Panc1 (cell line): ENCODE results near the gene KIRREL3. TPM values are rescaled to one million over a fixed set of nuclear protein-coding genes. Genes with fewer than 3 reads are reported as not detected.

Source experiments
- ATAC-seq: fragments of 200-7000 bp; cut with Tn5 transposase; 2 replicates; pipeline ENCODE4 v1.9.1; 2020; ENCODE audit warnings: mild to moderate bottlenecking, moderate library complexity
- BruUV-seq: library from RNA; stranded (reverse); fragments of 400-500 nt; replicated peaks from 2 replicates; lab custom pipeline; 2021; lab: Mats Ljungman, UMichigan
- CTCF ChIA-PET: fragments of 300-600 bp; sonication (Branson Sonifier 250); formaldehyde crosslinking; loops from one replicate; lab custom pipeline; 2022; ENCODE audit warnings: antibody characterized with exemption; lab: Charles Lee
- POLR2A ChIA-PET: fragments of 300-600 bp; sonication (Branson Sonifier 250); formaldehyde crosslinking; loops from one replicate; lab custom pipeline; 2022; ENCODE audit warnings: antibody characterized with exemption; lab: Charles Lee
- DNase-seq: peaks from one replicate; pipeline ENCODE4 v3.0.0-alpha.2; 2010; ENCODE audit warnings: low read depth, low spot score
- H3K27ac ChIP-seq: 2 replicates; pipeline ENCODE4 v1.5.1; 2011; ENCODE audit warnings: mild to moderate bottlenecking, low read length, inconsistent platforms
- H3K27me3 ChIP-seq: fragments of 200-500 bp; sonication (Bioruptor generic); 2 replicates; pipeline ENCODE4 v1.6.0; 2014; ENCODE audit warnings: low read length, inconsistent platforms; ENCODE audit not compliant: control insufficient read depth, insufficient read depth
- H3K36me3 ChIP-seq: fragments of 200-500 bp; sonication (Bioruptor generic); 2 replicates; pipeline ENCODE4 v1.5.1; 2014; ENCODE audit warnings: inconsistent platforms, mild to moderate bottlenecking, low read length, moderate library complexity; ENCODE audit not compliant: control insufficient read depth, insufficient read depth
- H3K4me1 ChIP-seq: 2 replicates; pipeline ENCODE4 v1.5.1; 2011; ENCODE audit warnings: inconsistent platforms, mild to moderate bottlenecking, low read length, moderate library complexity; ENCODE audit not compliant: control insufficient read depth, insufficient read depth
- H3K4me3 ChIP-seq, 2 experiments: 2 replicates each; pipeline ENCODE4 v1.5.1; 2011 to 2012; ENCODE audit warnings: low read depth in 2 of 2, low read length in 2 of 2, mild to moderate bottlenecking in 2 of 2, inconsistent platforms in 1 of 2, moderate library complexity in 1 of 2
- H3K9me3 ChIP-seq: fragments of 200-500 bp; sonication (Bioruptor generic); 2 replicates; pipeline ENCODE4 v1.5.1; 2014; ENCODE audit warnings: low read depth, mild to moderate bottlenecking, inconsistent platforms, low read length, moderate library complexity; ENCODE audit not compliant: control insufficient read depth, insufficient read depth
- CTCF ChIP-seq: fragments of 450-650 bp; IDR thresholded peaks from 2 replicates; pipeline ENCODE4 v1.5.1; 2017; ENCODE audit warnings: mild to moderate bottlenecking
- POLR2AphosphoS5 ChIP-seq: IDR thresholded peaks from 2 replicates; pipeline ENCODE4 v1.6.1; 2012; ENCODE audit warnings: mild to moderate bottlenecking, low read depth, low read length, moderate library complexity
- REST ChIP-seq, 2 experiments: IDR thresholded peaks; 2 replicates each; pipeline ENCODE4 v1.6.1; 2011 to 2012; ENCODE audit warnings: low read depth in 2 of 2, control low read depth in 1 of 2, low read length in 1 of 2, mild to moderate bottlenecking in 1 of 2, moderate library complexity in 1 of 2; ENCODE audit not compliant: insufficient read depth in 1 of 2
- SIN3A ChIP-seq: IDR thresholded peaks from 2 replicates; pipeline ENCODE4 v1.6.1; 2012; ENCODE audit warnings: low read depth, mild to moderate bottlenecking, low read length, moderate library complexity, borderline replicate concordance; ENCODE audit not compliant: insufficient read depth
- TCF7L2 ChIP-seq: IDR thresholded peaks from 2 replicates; pipeline ENCODE4 v1.6.1; 2011; ENCODE audit warnings: mild to moderate bottlenecking, low read depth, low read length, inconsistent platforms
- in situ Hi-C: cut with HindIII; loops from 2 replicates; pipeline ENCODE4 v1.10.0; 2016; ENCODE audit warnings: low sequenced_read_pairs, low pct_unique_long_range_greater_than_20kb
- intact Hi-C: fragments of 100-400 bp; cut with micrococcal nuclease; formaldehyde crosslinking; loops from one replicate; pipeline ENCODE4 v1.10.0; 2022; ENCODE audit not compliant: unreplicated experiment
- total RNA-seq: library from RNA; stranded (reverse); gene quantifications from one replicate; pipeline ENCODE4 v1.2.1, GENCODE V29; 2021; ENCODE audit not compliant: unreplicated experiment

KIRREL3 gene
- total RNA-seq, 1 experiment from 2014 or later, result 0.36 TPM

GRCh38 chr11:126686938-126687337 lies 313.6 kb downstream of the KIRREL3 start:
- Histone ChIP-seq H3K9me3 (no peaks in the 10 kb centered on the region), H3K27ac (no peak overlapping the region), H3K4me1 (no peaks in the 10 kb centered on the region), H3K27me3 (peaks cover 15% of the 10 kb centered on the region; the same call in 1 of the 2 replicates), H3K4me3 (no peak overlapping the region), H3K36me3 (no peaks in the 10 kb centered on the region)
- ATAC-seq (no peak), DNase-seq (no peak)
- in situ Hi-C loops, result no loop called here
- intact Hi-C loops, result no loop called here
- no TSS peak for BruUV-seq
- ChIA-PET CTCF (no interaction called here), POLR2A (no interaction called here)
- no peak for TF ChIP-seq POLR2AphosphoS5
- no peak for TF ChIP-seq REST (IDR thresholded peaks at IDR 0.05; ENCODE audit: insufficient read depth in 1 of 2, low read depth in 2 of 2, low read length in 1 of 2)
- TF ChIP-seq CTCF, result no peak
- TF ChIP-seq SIN3A, result no peak
- TF ChIP-seq TCF7L2, result no peak

- CTCF ChIA-PET, result no interaction called here
- no peaks in the 10 kb centered on the region for H3K9me3 ChIP-seq
- H3K27ac ChIP-seq, result no peak overlapping the region
- H3K4me1 ChIP-seq, result no peaks in the 10 kb centered on the region
- no peaks in the 10 kb centered on the region for H3K36me3 ChIP-seq
- no peak for TF ChIP-seq TCF7L2
- no peak for TF ChIP-seq POLR2AphosphoS5
- TF ChIP-seq REST (IDR thresholded peaks at IDR 0.05; ENCODE audit: insufficient read depth in 1 of 2, low read depth in 2 of 2, low read length in 1 of 2), result no peak
- TF ChIP-seq CTCF, result no peak
- no peak for TF ChIP-seq SIN3A
- in situ Hi-C loops, result no loop called here
- no TSS peak for BruUV-seq
- ATAC-seq (no peak), DNase-seq (no peak)
- H3K4me3 ChIP-seq, result no peak overlapping the region
- intact Hi-C loops, result no loop called here
- peaks cover 18% of the 10 kb centered on the region for H3K27me3 ChIP-seq
- POLR2A ChIA-PET, result no interaction called here
Observed at GRCh38 chr11:126683766-126684728, 316.5 kb downstream of the KIRREL3 start.
